NB4 (cell line): Measurements from ENCODE around the gene HSF2.

Experiments
- DNase-seq: peaks from one replicate; pipeline ENCODE4 v3.0.0; 2010; ENCODE audit warnings: low read depth
- H3K4me3 ChIP-seq: one replicate; pipeline ENCODE4 v1.5.1; 2011; ENCODE audit warnings: mild to moderate bottlenecking, low read depth, low read length, moderate library complexity
- MYC ChIP-seq: IDR thresholded peaks from 2 replicates; pipeline ENCODE4 v1.6.1; 2011; ENCODE audit warnings: low read depth, low read length
- POLR2A ChIP-seq: IDR thresholded peaks from 2 replicates; pipeline ENCODE4 v1.6.1; 2011; ENCODE audit warnings: mild to moderate bottlenecking; ENCODE audit not compliant: insufficient read length; ENCODE audit errors: extremely low read depth
- TF ChIP-seq, protein P1 (sequence below): IDR thresholded peaks from one replicate; pipeline ENCODE4 v1.5.1; 2012; ENCODE audit warnings: low read depth, low read length
- TF ChIP-seq, protein P2 (sequence below): IDR thresholded peaks from 2 replicates; pipeline ENCODE4 v1.6.1; 2011; ENCODE audit warnings: low read depth, low read length

HSF2 gene

DNA sequence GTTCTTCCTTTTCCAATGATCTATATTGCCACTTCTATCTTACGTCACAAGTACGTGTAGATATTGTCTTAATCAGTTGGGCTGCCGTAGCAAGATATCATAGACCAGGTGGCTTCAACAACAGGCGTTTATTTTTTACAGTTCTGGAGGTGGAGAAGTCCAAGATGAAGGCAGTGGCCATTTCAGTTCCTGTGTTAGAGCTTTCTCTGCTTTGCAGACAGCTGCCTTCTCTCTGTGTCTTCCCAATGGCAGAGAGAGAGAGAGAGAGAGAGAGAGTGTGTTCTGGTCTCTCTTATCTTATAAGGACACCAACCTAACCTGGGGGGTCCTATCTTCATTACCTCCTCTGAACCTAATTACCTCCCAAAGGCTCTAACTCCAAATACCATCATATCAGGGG is 8.3 kb downstream of the HSF2 start:
- TF ChIP-seq MYC (no peak), POLR2A (no peak)
- TF ChIP-seq, protein P1, sequence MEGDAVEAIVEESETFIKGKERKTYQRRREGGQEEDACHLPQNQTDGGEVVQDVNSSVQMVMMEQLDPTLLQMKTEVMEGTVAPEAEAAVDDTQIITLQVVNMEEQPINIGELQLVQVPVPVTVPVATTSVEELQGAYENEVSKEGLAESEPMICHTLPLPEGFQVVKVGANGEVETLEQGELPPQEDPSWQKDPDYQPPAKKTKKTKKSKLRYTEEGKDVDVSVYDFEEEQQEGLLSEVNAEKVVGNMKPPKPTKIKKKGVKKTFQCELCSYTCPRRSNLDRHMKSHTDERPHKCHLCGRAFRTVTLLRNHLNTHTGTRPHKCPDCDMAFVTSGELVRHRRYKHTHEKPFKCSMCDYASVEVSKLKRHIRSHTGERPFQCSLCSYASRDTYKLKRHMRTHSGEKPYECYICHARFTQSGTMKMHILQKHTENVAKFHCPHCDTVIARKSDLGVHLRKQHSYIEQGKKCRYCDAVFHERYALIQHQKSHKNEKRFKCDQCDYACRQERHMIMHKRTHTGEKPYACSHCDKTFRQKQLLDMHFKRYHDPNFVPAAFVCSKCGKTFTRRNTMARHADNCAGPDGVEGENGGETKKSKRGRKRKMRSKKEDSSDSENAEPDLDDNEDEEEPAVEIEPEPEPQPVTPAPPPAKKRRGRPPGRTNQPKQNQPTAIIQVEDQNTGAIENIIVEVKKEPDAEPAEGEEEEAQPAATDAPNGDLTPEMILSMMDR, result no peak
- TF ChIP-seq, protein P2, sequence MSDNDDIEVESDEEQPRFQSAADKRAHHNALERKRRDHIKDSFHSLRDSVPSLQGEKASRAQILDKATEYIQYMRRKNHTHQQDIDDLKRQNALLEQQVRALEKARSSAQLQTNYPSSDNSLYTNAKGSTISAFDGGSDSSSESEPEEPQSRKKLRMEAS, result no peak
- no peak for DNase-seq
- H3K4me3 ChIP-seq, result no peak overlapping the region

DNA sequence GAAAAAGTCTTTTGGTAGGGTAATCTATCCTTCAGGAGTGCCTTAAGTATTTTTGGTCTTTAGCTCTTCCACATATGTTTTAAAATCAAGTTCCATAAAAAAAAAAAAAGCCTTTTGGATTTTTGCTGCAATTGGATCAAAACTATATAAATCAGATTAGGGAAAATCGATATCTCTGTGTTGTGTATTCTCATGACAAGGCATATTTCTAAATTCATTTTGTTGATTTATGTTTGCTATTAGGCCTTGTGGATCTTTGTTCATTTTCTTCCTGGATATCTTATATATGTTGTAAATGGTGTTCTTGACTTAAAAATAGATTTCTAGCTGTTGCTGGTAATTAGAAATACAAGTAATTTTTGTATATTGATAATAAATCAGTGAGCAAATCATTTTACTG is 8.8 kb downstream of the HSF2 start:
- DNase-seq, result no peak
- TF ChIP-seq POLR2A (no peak), MYC (no peak)
- TF ChIP-seq, protein P1, result no peak
- TF ChIP-seq, protein P2, result no peak
- H3K4me3 ChIP-seq, result no peak overlapping the region

DNA sequence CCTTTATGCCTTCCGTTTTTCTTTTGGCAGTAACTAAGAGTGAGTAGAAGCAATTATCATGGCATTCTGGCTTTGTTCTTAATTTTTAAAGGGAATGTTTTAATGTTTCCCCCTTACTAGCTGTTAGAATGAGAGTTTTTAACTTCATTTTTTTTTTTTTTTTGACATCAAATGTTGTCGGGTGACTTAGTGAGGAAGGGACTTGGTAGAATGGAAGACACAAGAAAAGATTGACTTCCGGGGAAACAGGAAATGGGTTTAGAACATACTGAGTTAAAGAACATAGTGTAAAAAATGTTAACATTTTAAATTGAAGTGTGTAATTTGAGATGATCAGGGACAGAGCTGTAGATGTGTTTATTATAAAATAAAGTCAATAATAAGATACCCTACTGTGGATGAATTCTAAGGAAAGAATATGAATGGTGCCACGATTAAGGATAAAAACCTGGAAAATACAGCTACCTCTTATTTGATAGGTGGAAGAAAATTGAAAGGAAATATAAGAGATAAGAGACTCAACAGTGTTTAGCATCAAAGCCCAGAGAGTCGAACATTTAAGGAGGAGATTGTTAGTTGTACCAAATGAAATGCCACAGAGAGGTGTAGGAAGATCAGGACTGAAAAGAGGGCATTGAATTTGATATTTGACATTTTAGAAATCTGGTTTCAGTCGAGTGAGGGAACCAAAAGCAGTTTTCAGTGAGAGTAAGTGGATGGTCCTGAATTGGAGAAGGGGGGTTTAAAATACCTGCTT is 9.4 kb downstream of the HSF2 start:
- no peak overlapping the region for H3K4me3 ChIP-seq
- DNase-seq, result no peak

DNA sequence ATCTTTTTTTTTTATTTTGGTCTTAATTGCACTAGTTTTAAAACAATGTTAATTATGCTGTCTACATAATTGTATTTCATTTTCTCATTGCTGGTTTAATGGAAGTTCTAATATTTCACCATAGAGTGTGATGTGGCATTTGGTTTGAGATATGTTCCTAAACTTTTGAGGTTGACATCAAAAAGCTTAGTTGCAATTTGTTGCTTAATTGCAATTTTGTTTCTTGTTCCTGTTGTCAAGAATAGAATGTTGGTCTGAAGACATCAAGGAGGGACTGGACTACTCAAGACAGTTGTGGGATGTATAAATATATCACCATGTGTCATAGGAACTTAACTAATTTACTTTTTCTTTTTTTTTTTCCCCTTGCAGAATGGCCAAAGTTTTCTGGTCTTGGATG is 12.5 kb downstream of the HSF2 start:
- no peak for DNase-seq
- no peak overlapping the region for H3K4me3 ChIP-seq
- TF ChIP-seq, protein P1, result no peak
- TF ChIP-seq POLR2A (no peak), MYC (no peak)
- TF ChIP-seq, protein P2, result no peak

More for the DNA sequence above, 9.4 kb downstream of the HSF2 start:
- TF ChIP-seq MYC (no peak), POLR2A (no peak)
- TF ChIP-seq, protein P1, result no peak
- TF ChIP-seq, protein P2, result no peak

DNA sequence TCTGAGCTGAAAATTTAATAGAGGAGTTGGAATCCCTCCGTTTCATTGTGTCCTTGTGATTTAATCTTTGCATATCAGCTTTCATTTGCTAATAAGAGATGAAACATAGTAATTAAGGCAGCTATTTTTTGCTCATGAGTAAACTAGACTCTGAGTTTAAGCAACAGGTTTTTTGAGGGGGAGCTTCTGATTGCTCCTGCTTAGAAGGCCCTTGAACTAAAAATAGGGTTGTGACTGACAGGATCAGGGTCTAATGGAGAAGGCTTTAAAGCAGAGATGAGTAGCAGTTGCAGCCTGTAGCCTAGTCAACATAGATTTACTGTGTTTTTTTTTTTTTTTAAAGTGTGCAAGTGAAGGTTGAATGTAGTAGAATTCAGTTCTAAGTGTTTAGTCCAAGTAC is 17.4 kb downstream of the HSF2 start:
- no peak overlapping the region for H3K4me3 ChIP-seq
- TF ChIP-seq POLR2A (no peak), MYC (no peak)
- TF ChIP-seq, protein P1, result no peak
- TF ChIP-seq, protein P2, result no peak
- DNase-seq, result no peak
